Tibial artery (tissue), 4 donors: ENCODE results near the gene RGS17.
A peak's percentile ranks its signal among the peaks of the same experiment; 100 is the strongest.

Source experiments
- DNase-seq, 2 donors: peaks; one replicate each; pipeline ENCODE4 v3.0.0-alpha.2; 2019
- H3K27ac ChIP-seq, 2 donors: fragments of 200-600 bp; sonication (generic) in 1 of 2; 1 replicate in 1 of 2; 2 replicates in 1 of 2; pipeline ENCODE4 v1.5.1; 2018 to 2019; ENCODE audit warnings: mild to moderate bottlenecking in 1 of 2
- H3K27me3 ChIP-seq, 2 donors: fragments of 200-600 bp; sonication (generic) in 1 of 2; one replicate each; pipeline versions ENCODE4 v1.5.1 to v1.6.0; 2016 to 2019
- H3K36me3 ChIP-seq, 3 donors: fragments of 200-600 bp; sonication (generic) in 2 of 3; one replicate each; pipeline ENCODE4 v1.5.1; 2016 to 2019; ENCODE audit warnings: mild to moderate bottlenecking in 2 of 3
- H3K4me1 ChIP-seq, 4 donors: fragments of 200-600 bp; sonication (generic) in 2 of 4; 1 replicate in 3 of 4; 2 replicates in 1 of 4; pipeline ENCODE4 v1.5.1; 2016 to 2019
- H3K4me3 ChIP-seq, 2 donors: fragments of 200-600 bp; sonication (generic) in 1 of 2; 1 replicate in 1 of 2; 2 replicates in 1 of 2; pipeline ENCODE4 v1.5.1; 2018 to 2019; ENCODE audit warnings: mild to moderate bottlenecking in 2 of 2
- H3K9me3 ChIP-seq, 3 donors: fragments of 200-600 bp; sonication (generic) in 1 of 3; one replicate each; pipeline ENCODE4 v1.5.1; 2016 to 2019
- intact Hi-C: fragments of 100-400 bp; cut with DNase I; formaldehyde crosslinking; loops from one replicate; pipeline ENCODE4 v1.15.0; 2023; ENCODE audit warnings: low total_unique reads
- TF ChIP-seq, protein P1 (sequence below), 2 experiments: fragments of 200-600 bp in 1 of 2; fragments of 450-650 bp in 1 of 2; IDR thresholded peaks; one replicate each; pipeline ENCODE4 v1.5.1; 2017 to 2019; ENCODE audit warnings: antibody characterized with exemption in 2 of 2, mild to moderate bottlenecking in 1 of 2, moderate library complexity in 1 of 2

The RGS17 gene

DNA sequence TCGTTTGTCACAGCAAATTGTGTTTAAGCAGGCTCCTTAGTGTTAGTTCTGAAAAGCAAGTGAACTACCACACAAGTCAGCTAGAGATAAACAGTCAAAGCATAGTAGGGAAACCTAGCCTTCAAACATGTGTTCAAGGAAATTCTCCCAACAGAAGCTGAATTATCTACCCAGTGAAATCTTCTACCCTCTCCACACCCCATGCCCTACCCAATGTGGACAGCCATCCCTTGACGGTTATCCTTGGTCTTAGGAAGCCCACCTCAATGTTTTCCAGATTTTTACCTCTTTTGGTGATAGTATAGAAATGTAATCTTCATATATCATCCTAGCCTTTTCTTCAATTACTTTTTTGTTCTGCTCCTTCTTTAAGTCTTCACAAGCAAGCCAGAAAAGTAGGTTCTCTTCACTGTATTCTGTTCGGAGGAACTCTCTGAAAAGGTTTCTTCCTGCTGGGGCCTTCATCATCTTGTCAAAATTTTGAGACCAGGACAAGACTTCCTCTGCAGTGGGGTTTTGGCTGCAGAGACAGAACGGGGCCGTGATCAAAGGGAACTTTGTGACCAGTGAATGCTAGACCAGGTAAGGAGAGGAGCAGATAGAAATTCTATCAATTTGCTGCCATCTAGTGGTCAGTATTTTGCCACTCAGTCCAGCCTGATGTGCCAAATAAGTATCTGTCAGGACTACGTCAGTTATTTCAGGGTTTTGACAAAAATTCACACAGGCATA is 106.9 kb downstream of the RGS17 start:
- Histone ChIP-seq H3K36me3 (no peaks in the 10 kb centered on the region), H3K9me3 (no peaks in the 10 kb centered on the region), H3K27ac (no peak overlapping the region), H3K4me1 (peaks cover 0 to 3% (median 0%) of the 10 kb centered on the region in 4 donors), H3K27me3 (no peaks in the 10 kb centered on the region), H3K4me3 (no peak overlapping the region)
- TF ChIP-seq, protein P1, sequence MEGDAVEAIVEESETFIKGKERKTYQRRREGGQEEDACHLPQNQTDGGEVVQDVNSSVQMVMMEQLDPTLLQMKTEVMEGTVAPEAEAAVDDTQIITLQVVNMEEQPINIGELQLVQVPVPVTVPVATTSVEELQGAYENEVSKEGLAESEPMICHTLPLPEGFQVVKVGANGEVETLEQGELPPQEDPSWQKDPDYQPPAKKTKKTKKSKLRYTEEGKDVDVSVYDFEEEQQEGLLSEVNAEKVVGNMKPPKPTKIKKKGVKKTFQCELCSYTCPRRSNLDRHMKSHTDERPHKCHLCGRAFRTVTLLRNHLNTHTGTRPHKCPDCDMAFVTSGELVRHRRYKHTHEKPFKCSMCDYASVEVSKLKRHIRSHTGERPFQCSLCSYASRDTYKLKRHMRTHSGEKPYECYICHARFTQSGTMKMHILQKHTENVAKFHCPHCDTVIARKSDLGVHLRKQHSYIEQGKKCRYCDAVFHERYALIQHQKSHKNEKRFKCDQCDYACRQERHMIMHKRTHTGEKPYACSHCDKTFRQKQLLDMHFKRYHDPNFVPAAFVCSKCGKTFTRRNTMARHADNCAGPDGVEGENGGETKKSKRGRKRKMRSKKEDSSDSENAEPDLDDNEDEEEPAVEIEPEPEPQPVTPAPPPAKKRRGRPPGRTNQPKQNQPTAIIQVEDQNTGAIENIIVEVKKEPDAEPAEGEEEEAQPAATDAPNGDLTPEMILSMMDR (IDR thresholded peaks at IDR 0.05): peak; percentile 63 to 72
- intact Hi-C loops: loop anchor here (5.0 to 10.0 kb wide), 2 partner anchors 69 to 157 kb away; no protein-coding TSS in a partner anchor
- no peak for DNase-seq

DNA sequence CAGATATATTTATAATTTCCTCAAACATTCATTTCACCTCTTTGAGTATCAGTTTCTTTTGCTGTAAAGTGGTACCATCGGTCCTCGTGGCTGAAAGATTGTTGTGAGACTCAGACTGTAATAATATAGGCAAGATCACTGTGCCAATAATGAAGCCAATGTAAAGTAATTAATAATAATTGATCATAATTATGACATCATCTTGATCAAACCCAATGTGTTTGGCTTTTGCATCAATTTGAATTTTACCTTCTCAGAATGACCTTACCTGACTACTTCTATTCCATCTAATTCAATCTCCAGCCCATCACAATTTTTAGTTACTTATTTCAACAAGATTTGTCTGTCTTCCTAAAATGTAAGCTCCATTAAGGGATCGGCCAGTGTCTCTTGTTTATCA is 112.7 kb downstream of the RGS17 start:
- no peak overlapping the region for H3K27ac ChIP-seq
- intact Hi-C loops: no loop called here

DNA sequence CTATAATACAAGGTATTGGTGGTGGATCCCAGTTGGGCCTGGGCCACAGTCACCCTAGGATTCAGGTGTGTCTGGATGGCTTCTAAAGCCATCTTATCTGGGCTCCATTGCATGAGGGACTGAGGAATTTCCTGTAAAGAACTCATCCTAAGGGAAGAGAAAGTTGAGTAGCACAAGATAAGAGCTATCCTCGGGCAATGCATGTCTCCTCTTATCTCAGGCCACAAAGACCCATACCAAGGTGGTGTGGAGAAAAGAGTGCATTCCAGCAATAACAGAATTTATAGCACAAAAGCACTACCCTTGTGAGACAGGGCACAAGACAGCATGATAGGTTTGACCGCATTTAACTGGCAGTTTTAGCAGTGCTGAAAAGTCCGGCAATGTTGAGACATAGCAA is 114.2 kb downstream of the RGS17 start:
- H3K4me3 ChIP-seq: no peak overlapping the region
- H3K27me3 ChIP-seq: no peaks in the 10 kb centered on the region
- TF ChIP-seq, protein P1 (IDR thresholded peaks at IDR 0.05): no peak
- no peaks in the 10 kb centered on the region for H3K36me3 ChIP-seq
- no peak for DNase-seq
- intact Hi-C loops: no loop called here
- H3K27ac ChIP-seq: no peak overlapping the region
- H3K9me3 ChIP-seq: no peaks in the 10 kb centered on the region
- H3K4me1 ChIP-seq: peaks cover 0 to 3% (median 0%) of the 10 kb centered on the region in 4 donors

More for the DNA sequence above, 112.7 kb downstream of the RGS17 start:
- H3K36me3 ChIP-seq: no peaks in the 10 kb centered on the region
- H3K27me3 ChIP-seq: no peaks in the 10 kb centered on the region
- TF ChIP-seq, protein P1 (IDR thresholded peaks at IDR 0.05): no peak
- no peak for DNase-seq
- no peaks in the 10 kb centered on the region for H3K4me1 ChIP-seq
- no peak overlapping the region for H3K4me3 ChIP-seq
- H3K9me3 ChIP-seq: no peaks in the 10 kb centered on the region

DNA sequence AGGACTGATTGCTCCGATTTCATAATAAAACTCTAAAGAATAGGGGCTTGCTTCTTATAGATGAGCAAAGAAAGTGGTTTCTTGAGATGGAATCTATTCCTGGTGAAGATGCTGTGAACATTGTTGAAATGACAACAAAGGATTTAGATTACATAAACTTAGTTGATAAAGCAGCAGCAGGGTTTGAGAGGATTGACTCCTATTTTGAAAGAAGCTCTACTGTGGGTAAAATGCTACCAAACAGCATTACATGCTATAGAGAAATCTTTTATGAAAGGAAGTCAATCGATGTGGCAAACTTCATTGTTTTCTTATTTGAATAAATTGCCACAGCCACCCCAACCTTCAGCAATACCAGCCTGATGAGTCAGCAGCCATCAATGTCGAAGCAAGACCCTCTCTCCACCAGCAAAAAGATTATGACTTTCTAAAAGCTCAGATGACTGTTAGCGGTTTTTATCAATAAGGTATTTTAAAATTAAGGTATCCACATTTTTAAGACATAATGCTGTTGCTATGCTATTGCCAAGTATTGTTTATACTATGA is 115.9 kb downstream of the RGS17 start:
- Histone ChIP-seq H3K4me3 (no peak overlapping the region), H3K27me3 (no peaks in the 10 kb centered on the region), H3K9me3 (no peaks in the 10 kb centered on the region), H3K27ac (no peak overlapping the region), H3K36me3 (no peaks in the 10 kb centered on the region), H3K4me1 (peaks cover 0 to 3% (median 0%) of the 10 kb centered on the region in 4 donors)
- DNase-seq: no peak
- TF ChIP-seq, protein P1 (IDR thresholded peaks at IDR 0.05): no peak
- intact Hi-C loops: no loop called here

DNA sequence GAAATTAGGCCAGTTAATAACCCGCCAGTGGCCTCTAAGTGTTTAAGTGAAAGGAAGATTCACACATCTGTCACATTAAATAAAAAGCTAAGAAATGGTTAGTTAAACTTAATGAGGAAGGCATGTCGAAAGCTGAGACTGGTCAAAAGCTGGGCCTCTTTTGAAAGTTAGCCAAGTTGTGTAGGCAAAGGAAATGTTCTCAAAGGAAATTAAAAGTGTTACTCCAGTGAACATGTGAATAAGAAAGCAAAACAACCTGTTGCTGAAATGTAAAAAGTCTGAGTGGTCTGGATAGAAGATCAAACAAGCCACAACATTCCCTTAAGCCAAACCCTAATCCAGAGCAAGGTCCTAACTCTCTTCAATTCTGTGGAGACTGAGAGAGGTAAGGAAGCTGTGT is 117.6 kb downstream of the RGS17 start:
- TF ChIP-seq, protein P1 (IDR thresholded peaks at IDR 0.05): no peak
- no peak for DNase-seq
- intact Hi-C loops: no loop called here
- Histone ChIP-seq H3K9me3 (no peaks in the 10 kb centered on the region), H3K27me3 (no peaks in the 10 kb centered on the region), H3K4me3 (no peak overlapping the region), H3K27ac (no peak overlapping the region), H3K4me1 (peaks cover 0 to 3% (median 0%) of the 10 kb centered on the region in 4 donors), H3K36me3 (no peaks in the 10 kb centered on the region)
